K562 (cell line): ENCODE results near the gene PLPP1. TPM values are rescaled to one million over a fixed set of nuclear protein-coding genes. Genes with fewer than 3 reads are reported as not detected.

ENCODE experiments used
- ATAC-seq: fragments of 200-7000 bp; cut with Tn5 transposase; 3 replicates; pipeline ENCODE4 v1.9.1; 2020; ENCODE audit warnings: moderate library complexity
- BruUV-seq: library from RNA; stranded (reverse); fragments of 400-500 nt; replicated peaks from 2 replicates; lab custom pipeline; 2021; lab: Mats Ljungman, UMichigan
- CTCF ChIA-PET: fragments of 300-600 bp; formaldehyde crosslinking; extraction: SDS; loops from one replicate; lab custom pipeline; 2021; ENCODE audit warnings: low intra/inter-chr PET ratio; lab: Yijun Ruan, JAX
- POLR2A ChIA-PET: fragments of 300-600, 350-650 bp; sonication (Branson Sonifier 250); formaldehyde crosslinking; extraction: SDS; loops from one replicate; lab custom pipeline; 2021; ENCODE audit warnings: antibody characterized with exemption, inconsistent platforms; lab: Yijun Ruan, JAX
- DNase-seq, 4 experiments: peaks; one replicate each; pipeline versions ENCODE4 v3.0.0 to v3.0.0-alpha.2; 2011 to 2018; ENCODE audit warnings: low spot score in 3 of 4, mixed read lengths in 3 of 4; ENCODE audit errors: extremely low read depth in 1 of 4
- FAIRE-seq: peaks from 2 replicates; lab custom pipeline; 2011; peaks lifted over from hg19 to GRCh38; lab: Jason Lieb, UNC
- H2AFZ ChIP-seq: 2 replicates; pipeline ENCODE4 v1.6.0; 2011; ENCODE audit warnings: low read depth, low read length, control low read depth, inconsistent platforms
- H3K27ac ChIP-seq: fragments of 200-600 bp; 3 replicates; pipeline ENCODE4 v1.8.0; 2011; ENCODE audit warnings: low read depth, mild to moderate bottlenecking, control low read depth, inconsistent platforms, low read length, moderate library complexity, mixed read lengths; ENCODE audit errors: extremely low read depth
- H3K27me3 ChIP-seq, 2 experiments: fragments of 300-600 bp in 1 of 2; 2 replicates in 1 of 2; 3 replicates in 1 of 2; pipeline versions ENCODE4 v1.6.0 to v1.8.0; 2011; ENCODE audit warnings: inconsistent platforms in 2 of 2, low read length in 2 of 2, mild to moderate bottlenecking in 1 of 2, mixed read lengths in 1 of 2, moderate library complexity in 1 of 2; ENCODE audit not compliant: control insufficient read depth in 2 of 2, insufficient read depth in 2 of 2
- H3K36me3 ChIP-seq: fragments of 300-600 bp; 3 replicates; pipeline ENCODE4 v1.8.0; 2011; ENCODE audit warnings: mild to moderate bottlenecking, low read length, inconsistent platforms; ENCODE audit not compliant: control insufficient read depth, insufficient read depth
- H3K4me1 ChIP-seq, 2 experiments: fragments of 200-600 bp in 1 of 2; replicated peaks in 1 of 2; 2 replicates in 1 of 2; 3 replicates in 1 of 2; pipeline versions ENCODE4 v1.5.1 to v1.8.0; 2011; ENCODE audit warnings: inconsistent platforms in 2 of 2, low read length in 2 of 2, mild to moderate bottlenecking in 1 of 2, mixed read lengths in 1 of 2, moderate library complexity in 1 of 2; ENCODE audit not compliant: control insufficient read depth in 2 of 2, insufficient read depth in 2 of 2
- H3K4me2 ChIP-seq: 2 replicates; pipeline ENCODE4 v1.6.1; 2011; ENCODE audit warnings: low read length, control low read depth, inconsistent platforms, mixed read lengths; ENCODE audit not compliant: insufficient read depth
- H3K4me3 ChIP-seq: fragments of 200-600 bp; sonication (generic), shearing (Covaris generic); 2 replicates; pipeline ENCODE4 v1.5.1; 2016; ENCODE audit warnings: control low read depth, inconsistent platforms
- H3K79me2 ChIP-seq: fragments of 200-600 bp; 3 replicates; pipeline ENCODE4 v1.8.0; 2011; ENCODE audit warnings: low read length, inconsistent platforms; ENCODE audit not compliant: control insufficient read depth, insufficient read depth
- H3K9ac ChIP-seq, 2 experiments: 2 replicates each; pipeline versions ENCODE4 v1.6.0 to v1.6.1; 2011; ENCODE audit warnings: low read depth in 2 of 2, low read length in 2 of 2, control low read depth in 1 of 2, inconsistent platforms in 1 of 2, mild to moderate bottlenecking in 1 of 2, mixed read lengths in 1 of 2; ENCODE audit not compliant: insufficient read depth in 1 of 2
- H3K9me1 ChIP-seq: one replicate; pipeline ENCODE4 v1.6.0; 2011; ENCODE audit warnings: inconsistent platforms, mild to moderate bottlenecking, low read length, moderate library complexity; ENCODE audit not compliant: control insufficient read depth, insufficient read depth
- H3K9me3 ChIP-seq: replicated peaks from 2 replicates; pipeline ENCODE4 v1.5.1; 2011; ENCODE audit warnings: low read depth, low read length, inconsistent platforms; ENCODE audit not compliant: control insufficient read depth, insufficient read depth
- H4K20me1 ChIP-seq: replicated peaks from 2 replicates; pipeline ENCODE4 v1.6.1; 2011; ENCODE audit warnings: low read length, inconsistent platforms, mixed read lengths; ENCODE audit not compliant: control insufficient read depth, insufficient read depth
- ATF4 ChIP-seq: fragments of 450-650 bp; formaldehyde crosslinking; IDR thresholded peaks from 2 replicates; pipeline ENCODE4 v1.4.0; 2022; ENCODE audit warnings: mild to moderate bottlenecking, moderate library complexity
- CBX1 ChIP-seq: sonication (generic); IDR thresholded peaks from 2 replicates; pipeline ENCODE4 v1.6.1; 2016; ENCODE audit warnings: antibody characterized with exemption, low read depth, mild to moderate bottlenecking
- HDAC1 ChIP-seq, 2 experiments: fragments of 450-650 bp; IDR thresholded peaks; 2 replicates each; pipeline ENCODE4 v1.6.1; 2016 to 2017; ENCODE audit warnings: inconsistent platforms in 1 of 2, mild to moderate bottlenecking in 1 of 2, moderate library complexity in 1 of 2
- MGA ChIP-seq: fragments of 450-650 bp; IDR thresholded peaks from 2 replicates; pipeline ENCODE4 v1.6.1; 2016; ENCODE audit warnings: mild to moderate bottlenecking, moderate library complexity
- MXI1 ChIP-seq: IDR thresholded peaks from 2 replicates; pipeline ENCODE4 v1.6.1; 2011; ENCODE audit warnings: low read depth, mild to moderate bottlenecking, improper control_type of control experiment, low read length
- NFXL1 ChIP-seq: fragments of 450-650 bp; formaldehyde crosslinking; IDR thresholded peaks from 2 replicates; pipeline ENCODE4 v1.4.0; 2021; ENCODE audit warnings: mild to moderate bottlenecking
- PML ChIP-seq: IDR thresholded peaks from 2 replicates; pipeline ENCODE4 v1.6.1; 2012; ENCODE audit warnings: low read length, inconsistent platforms
- POLR2AphosphoS5 ChIP-seq: IDR thresholded peaks from 2 replicates; pipeline ENCODE4 v1.6.1; 2011; ENCODE audit warnings: mild to moderate bottlenecking, low read depth, low read length, moderate library complexity; ENCODE audit not compliant: control insufficient read depth, insufficient read depth
- SUPT5H ChIP-seq: fragments of 450-650 bp; IDR thresholded peaks from 2 replicates; pipeline ENCODE4 v1.6.1; 2016
- ZNF274 ChIP-seq: IDR thresholded peaks from 2 replicates; pipeline ENCODE4 v1.6.1; 2011; ENCODE audit warnings: low read depth, mild to moderate bottlenecking, low read length, moderate library complexity, borderline replicate concordance
- WGBS: fragments of 100-300 bp; shearing (Covaris generic); methylation state at CpG from one replicate; pipeline ENCODE4 v1.1.6; 2016; ENCODE audit warnings: low coverage, mixed read lengths; ENCODE audit not compliant: insufficient coverage; ENCODE audit errors: missing lambda C conversion rate; 5-methylcytosine and 5-hydroxymethylcytosine counted together
- in situ Hi-C: fragments of 300-500 bp; cut with MboI; formaldehyde crosslinking; loops from 4 replicates; pipeline ENCODE4 v1.15.0; 2018; ENCODE audit warnings: inconsistent platforms, mixed read lengths
- intact Hi-C: fragments of 100-400 bp; cut with micrococcal nuclease; formaldehyde crosslinking; loops from 2 replicates; pipeline ENCODE4 v1.14.2; 2022
- polyA plus RNA-seq, 8 experiments: library from polyadenylated mRNA; depleted of rRNA in 4 of 8; stranded (reverse) in 5 of 8; unstranded in 3 of 8; fragments of >200 nt; fragmentation: Nextera tagmentation in 2 of 8; fragmentation: Illumina TruSeq in 1 of 8; extraction: Ambion mirVana in 2 of 8; extraction: Trizol in 1 of 8; gene quantifications; 2 replicates each; pipeline versions ENCODE4 v1.2.1 to v1.2.3, GENCODE V29; 2011 to 2014; ENCODE audit warnings: inconsistent platforms in 1 of 8, missing spikeins in 1 of 8
- total RNA-seq, 7 experiments: library from RNA; depleted of rRNA in 6 of 7; stranded (reverse); fragments of >200 nt in 6 of 7; fragmentation: Illumina TruSeq in 2 of 7; extraction: Trizol in 2 of 7; gene quantifications; 2 replicates each; pipeline versions ENCODE4 v1.2.1 to v1.2.3, GENCODE V29; 2011 to 2021; ENCODE audit warnings: low replicate concordance in 1 of 7

The PLPP1 gene
- total and polyA plus RNA-seq, 9 of the 15 experiments (the other 6 are each of a cell fraction or from before 2014, with no cell fraction given), result 0.04 to 0.24 (median 0.04) TPM; not detected in 6

GRCh38 chr5:55429613-55430253, 105.0 kb downstream of the PLPP1 start:
- Histone ChIP-seq H3K4me3 (no peak overlapping the region), H3K9me3 (peaks cover 26% of the 10 kb centered on the region), H3K27ac (no peak overlapping the region), H3K36me3 (peaks cover 49% of the 10 kb centered on the region), H3K79me2 (no peaks in the 10 kb centered on the region), H3K27me3 (no peaks in the 10 kb centered on the region), H3K4me2 (no peak overlapping the region), H3K9me1 (no peaks in the 10 kb centered on the region), H4K20me1 (no peaks in the 10 kb centered on the region), H3K9ac (no peak overlapping the region), H2AFZ (no peak overlapping the region), H3K4me1 (no peaks in the 10 kb centered on the region)
- DNase-seq, result no peak
- intact Hi-C loops, result no loop called here
- BruUV-seq, result no TSS peak
- ChIA-PET POLR2A (interaction anchor here (0.8 kb wide), 1 partner anchor 61 kb away, joined by 3 read pairs; no protein-coding TSS in a partner anchor), CTCF (no interaction called here)
- no peak for FAIRE-seq
- ATAC-seq, result no peak; the same call in 1 of the 3 replicates
- in situ Hi-C loops, result no loop called here
- WGBS, result 98% methylated on average over 9 of the region's 9 CpGs
- TF ChIP-seq HDAC1 (IDR thresholded peaks at IDR 0.05) (no peak), NFXL1 (CRISPR knock-in tag) (no peak), ATF4 (CRISPR knock-in tag) (no peak), CBX1 (no peak), POLR2AphosphoS5 (0 out of 2 replicates have a peak, but pooled peaks have one; percentile 20), ZNF274 (no peak), PML (0 out of 2 replicates have a peak, but pooled peaks have one; percentile 22), SUPT5H (0 out of 2 replicates have a peak, but pooled peaks have one; percentile 38), MGA (0 out of 2 replicates have a peak, but pooled peaks have one; percentile 19), MXI1 (no peak)
